ENCODE results near the gene PSMF1. TPM values are rescaled to one million over a fixed set of nuclear protein-coding genes. Genes with fewer than 3 reads are reported as not detected.

The PSMF1 gene
- total RNA-seq, 2 donors from 2014 or later, result 86.7 to 116 TPM

GRCh38 chr20:1112908-1113307 lies 5.5 kb upstream of the PSMF1 start:
- Histone ChIP-seq H3K27ac (no peak overlapping the region), H3K9me3 (no peaks in the 10 kb centered on the region), H3K36me3 (no peaks in the 10 kb centered on the region), H3K4me3 (no peak overlapping the region), H3K27me3 (replicated peaks; ENCODE audit: insufficient read depth) (no peaks in the 10 kb centered on the region), H3K4me1 (ENCODE audit: control insufficient read depth in 1 of 2, low read depth in 2 of 2) (peaks cover 0 to 6% of the 10 kb centered on the region in 2 donors)
- ATAC-seq (ENCODE audit: insufficient number of reproducible peaks, low FRiP score, low read depth), result no peak
- no peak for TF ChIP-seq CTCF (IDR thresholded peaks at IDR 0.05)
- no peak for DNase-seq (ENCODE audit: low spot score)

DNA sequence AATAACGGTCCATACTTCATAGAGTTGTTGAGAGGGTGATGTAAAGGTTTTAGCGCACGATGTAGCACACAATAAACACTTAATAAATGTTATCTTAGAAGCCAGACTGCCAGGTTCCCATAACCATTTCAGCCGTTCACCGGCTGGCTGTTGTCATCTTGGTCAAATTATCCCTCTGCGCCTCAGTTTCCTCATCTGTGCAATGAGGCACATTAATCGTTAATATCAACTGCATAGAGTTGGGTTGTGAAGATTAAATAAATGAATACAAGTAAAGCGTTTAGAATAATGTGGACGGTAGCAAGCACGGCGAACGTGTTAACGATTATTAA lies 432 bp upstream of the PSMF1 start:
- Histone ChIP-seq H3K4me3 (peak overlapping the region; percentile 97), H3K27ac (peak overlapping the region; percentile 48 to 50), H3K4me1 (ENCODE audit: control insufficient read depth in 1 of 2, low read depth in 2 of 2) (peaks cover 36 to 48% of the 10 kb centered on the region in 2 donors), H3K9me3 (no peaks in the 10 kb centered on the region), H3K36me3 (no peaks in the 10 kb centered on the region), H3K27me3 (replicated peaks; ENCODE audit: insufficient read depth) (no peaks in the 10 kb centered on the region)
- DNase-seq (ENCODE audit: low spot score), result no peak
- no peak for ATAC-seq (ENCODE audit: insufficient number of reproducible peaks, low FRiP score, low read depth)
- TF ChIP-seq CTCF (IDR thresholded peaks at IDR 0.05), result no peak

DNA sequence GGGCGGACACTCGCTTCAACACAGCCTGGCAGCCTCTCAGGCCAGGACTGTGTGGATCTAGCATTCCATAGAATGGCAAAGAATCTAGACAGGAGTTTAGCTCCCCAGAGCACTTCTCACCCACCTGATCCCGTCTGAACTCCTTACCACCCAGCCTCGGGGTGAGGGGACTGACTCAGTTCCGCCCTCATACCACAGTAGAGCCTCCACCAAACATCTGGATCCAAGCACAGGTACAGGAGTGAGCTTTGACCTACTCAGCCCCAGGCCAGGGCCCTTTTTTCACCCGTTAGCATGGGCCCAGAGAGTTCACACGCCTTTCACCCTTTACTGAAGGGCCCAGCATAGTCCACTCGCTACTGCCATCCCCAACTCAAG lies 715 bp downstream of the PSMF1 start:
- ATAC-seq (ENCODE audit: insufficient number of reproducible peaks, low FRiP score, low read depth), result no peak
- no peak for DNase-seq (ENCODE audit: low spot score)
- peak overlapping the region; percentile 56 to 64 for H3K27ac ChIP-seq
- H3K36me3 ChIP-seq, result peaks cover 4% of the 10 kb centered on the region
- H3K4me1 ChIP-seq (ENCODE audit: control insufficient read depth in 1 of 2, low read depth in 2 of 2), result peaks cover 39 to 51% of the 10 kb centered on the region in 2 donors
- H3K27me3 ChIP-seq (replicated peaks; ENCODE audit: insufficient read depth), result no peaks in the 10 kb centered on the region
- peak overlapping the region; percentile 97 for H3K4me3 ChIP-seq
- TF ChIP-seq CTCF (IDR thresholded peaks at IDR 0.05), result no peak
- H3K9me3 ChIP-seq, result no peaks in the 10 kb centered on the region

GRCh38 chr20:1119524-1119923 lies 1.1 kb downstream of the PSMF1 start:
- Histone ChIP-seq H3K27ac (no peak overlapping the region), H3K4me3 (peak overlapping the region; percentile 97), H3K4me1 (ENCODE audit: control insufficient read depth in 1 of 2, low read depth in 2 of 2) (peaks cover 39 to 51% of the 10 kb centered on the region in 2 donors), H3K27me3 (replicated peaks; ENCODE audit: insufficient read depth) (no peaks in the 10 kb centered on the region), H3K36me3 (peaks cover 8% of the 10 kb centered on the region), H3K9me3 (no peaks in the 10 kb centered on the region)
- TF ChIP-seq CTCF (IDR thresholded peaks at IDR 0.05), result no peak
- DNase-seq (ENCODE audit: low spot score) (no peak), ATAC-seq (ENCODE audit: insufficient number of reproducible peaks, low FRiP score, low read depth) (no peak)

GRCh38 chr20:1121429-1121828 lies 3.0 kb downstream of the PSMF1 start:
- Histone ChIP-seq H3K4me3 (no peak overlapping the region), H3K9me3 (no peaks in the 10 kb centered on the region), H3K27ac (no peak overlapping the region), H3K36me3 (peaks cover 16% of the 10 kb centered on the region), H3K27me3 (replicated peaks; ENCODE audit: insufficient read depth) (no peaks in the 10 kb centered on the region), H3K4me1 (ENCODE audit: control insufficient read depth in 1 of 2, low read depth in 2 of 2) (peaks cover 39 to 51% of the 10 kb centered on the region in 2 donors)
- no peak for TF ChIP-seq CTCF (IDR thresholded peaks at IDR 0.05)
- no peak for ATAC-seq (ENCODE audit: insufficient number of reproducible peaks, low FRiP score, low read depth)
- DNase-seq (ENCODE audit: low spot score), result no peak
